GM21390 (cell line): ENCODE measurements around the gene KRTAP4-9.
"Not testable (repeated sequence)": the region's sequence is repeated elsewhere in the genome, so short reads cannot be mapped to it uniquely, and the experiment has no call there.

Experiments
- ATAC-seq: cut with Tn5 transposase; IDR thresholded peaks from one replicate; pipeline ENCODE4 v1.9.1; 2021; ENCODE audit not compliant: unreplicated experiment

Gene KRTAP4-9

GRCh38 chr17:41105347-41105746, at the start of gene KRTAP4-9:
TSS of gene KRTAP4-9 (plus strand) at chr17:41105389. CDS start at chr17:41105389, 0 bp downstream.
- ATAC-seq = not testable (repeated sequence)

- ATAC-seq = no peak
Observed at GRCh38 chr17:41057547-41057946, 47.6 kb upstream of the KRTAP4-9 start.

DNA sequence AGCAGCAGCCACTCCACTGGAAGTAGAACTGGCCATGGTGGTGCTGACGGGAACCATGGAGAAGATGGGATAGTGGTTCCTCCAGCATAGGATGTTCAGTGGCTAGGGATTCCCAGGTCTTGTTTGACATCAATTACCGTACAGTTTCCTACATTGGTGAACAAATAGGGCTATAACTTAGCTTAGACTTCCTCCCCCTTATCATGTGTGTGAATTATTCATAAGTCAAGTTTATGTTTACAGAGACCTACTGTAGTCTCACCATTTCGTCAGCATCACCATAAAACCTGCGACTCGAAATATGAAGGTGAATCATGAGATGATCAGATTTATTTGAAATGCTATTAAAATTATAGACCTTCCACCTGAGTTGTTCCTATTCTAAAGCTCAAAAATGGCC, 46.4 kb upstream of the KRTAP4-9 start:
- no peak for ATAC-seq

GRCh38 chr17:41059276-41060051, 45.7 kb upstream of the KRTAP4-9 start:
- ATAC-seq = not testable (repeated sequence)

DNA sequence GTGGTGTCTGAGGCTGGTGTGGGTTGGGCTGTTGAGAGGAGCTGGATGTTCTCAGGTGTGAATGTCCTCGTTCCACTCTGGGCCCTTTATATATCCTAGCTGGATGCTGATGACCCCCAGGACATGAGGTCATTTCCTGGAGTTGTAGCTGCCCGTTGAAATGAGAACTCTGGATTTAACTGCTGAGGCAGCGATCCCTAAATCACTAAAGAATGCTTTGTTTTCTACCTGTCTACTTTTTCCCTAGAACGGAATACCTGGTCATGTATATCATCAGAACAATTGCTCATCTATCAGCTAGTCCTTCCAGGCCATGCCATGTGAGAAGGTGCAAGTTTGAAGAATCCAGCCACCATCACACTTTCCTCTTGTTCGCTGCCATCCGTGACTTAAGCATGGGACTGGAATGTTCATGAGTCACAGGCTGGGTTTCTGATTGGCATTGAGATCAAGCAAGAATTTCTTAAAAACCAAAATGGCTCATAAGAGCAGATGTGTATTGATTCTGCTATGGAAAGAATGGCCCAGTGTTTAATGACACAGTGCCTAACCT, 45.1 kb upstream of the KRTAP4-9 start, which contains the start of gene KRTAP2-3:
TSS of gene KRTAP2-3 (minus strand) at position 63 of the 553 bp plus-strand sequence. CDS start 64 bp downstream, outside the sequence.
- no peak for ATAC-seq

DNA sequence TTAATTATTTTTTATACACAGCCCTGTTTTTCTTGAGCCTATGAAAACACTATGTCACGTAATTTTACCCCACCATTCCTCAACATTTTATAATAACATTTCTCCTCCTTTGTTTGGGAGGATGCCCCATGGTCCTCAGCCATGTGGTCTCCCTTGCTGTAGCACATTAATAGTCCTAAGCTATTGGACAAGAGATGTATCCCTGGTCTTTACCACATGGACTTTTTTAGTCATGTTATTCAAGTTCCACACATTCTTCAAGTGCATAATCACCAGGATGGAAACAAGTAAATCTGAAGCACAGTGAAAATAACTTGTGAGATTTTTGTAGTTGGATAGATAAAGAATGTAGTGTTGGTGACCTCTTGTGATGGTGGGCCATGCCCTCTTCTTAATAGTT, 43.2 kb upstream of the KRTAP4-9 start:
- ATAC-seq = no peak

GRCh38 chr17:41063449-41063848, 41.7 kb upstream of the KRTAP4-9 start:
- ATAC-seq = no peak

DNA sequence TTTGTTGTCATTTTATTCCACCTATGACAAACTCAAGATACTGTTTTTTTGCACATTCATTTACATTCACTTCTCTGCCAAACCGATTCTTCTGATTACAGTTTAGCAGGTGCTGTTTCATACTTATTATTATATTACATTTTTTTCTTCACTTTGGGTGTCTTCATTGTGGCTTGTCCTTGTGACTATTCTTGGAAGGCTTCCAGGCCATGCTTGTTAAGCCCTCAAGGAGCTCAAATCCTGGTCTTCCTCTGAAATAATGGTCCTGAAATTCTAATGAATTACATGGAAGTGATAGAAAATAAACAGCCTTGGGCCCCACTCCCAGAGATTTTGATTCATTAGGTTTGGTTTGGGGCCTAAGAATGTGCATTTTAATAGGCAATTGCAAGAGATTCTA, 40.9 kb upstream of the KRTAP4-9 start:
- ATAC-seq = no peak

- ATAC-seq = not testable (repeated sequence)
Observed at GRCh38 chr17:41065016-41065689, 40.0 kb upstream of the KRTAP4-9 start.

DNA sequence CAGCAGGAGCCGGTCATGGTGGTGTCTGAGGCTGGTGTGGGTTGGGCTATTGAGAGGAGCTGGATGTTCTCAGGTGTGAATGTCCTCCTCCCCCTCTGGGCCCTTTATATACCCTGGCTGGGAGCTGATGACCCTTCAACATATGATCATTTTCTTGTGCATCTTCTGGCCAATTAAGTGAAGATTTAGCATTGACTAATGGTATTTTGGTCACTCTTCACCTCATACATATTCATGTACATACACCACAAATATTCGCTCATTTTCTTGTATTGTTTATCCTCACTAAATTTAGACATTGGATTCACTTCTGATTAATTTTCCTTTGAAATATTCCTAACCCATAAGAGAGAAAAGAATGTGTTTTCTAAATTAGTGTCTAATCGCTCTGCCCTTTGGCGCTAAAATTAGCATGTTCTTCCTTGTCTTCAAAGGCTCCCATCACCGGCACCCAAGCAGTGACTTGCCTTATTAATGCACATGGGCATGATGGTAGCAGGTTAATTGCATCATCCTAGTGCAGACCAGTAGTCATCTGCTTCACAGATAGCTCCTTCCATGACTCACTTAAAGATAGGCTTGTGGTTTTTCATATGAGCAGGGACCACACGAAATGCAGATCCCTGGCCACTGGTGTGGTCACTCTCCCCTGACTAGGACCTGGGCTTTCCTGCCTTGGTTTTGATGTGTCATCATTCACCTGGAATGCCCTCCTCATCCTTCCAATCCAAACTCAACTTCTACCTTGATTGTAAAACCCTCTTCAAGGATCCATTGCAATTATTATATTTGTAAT, 39.2 kb upstream of the KRTAP4-9 start, which contains the start of gene KRTAP2-4:
TSS of gene KRTAP2-4 (minus strand) at position 51 of the 796 bp plus-strand sequence. CDS start at position 17, 34 bp downstream.
- ATAC-seq = no peak

- ATAC-seq = no peak
Observed at GRCh38 chr17:41067281-41067680, 37.9 kb upstream of the KRTAP4-9 start.

- ATAC-seq = no peak
Observed at GRCh38 chr17:41069031-41069430, 36.2 kb upstream of the KRTAP4-9 start.

- ATAC-seq = no peak
Observed at GRCh38 chr17:41071606-41072360, 33.4 kb upstream of the KRTAP4-9 start.

DNA sequence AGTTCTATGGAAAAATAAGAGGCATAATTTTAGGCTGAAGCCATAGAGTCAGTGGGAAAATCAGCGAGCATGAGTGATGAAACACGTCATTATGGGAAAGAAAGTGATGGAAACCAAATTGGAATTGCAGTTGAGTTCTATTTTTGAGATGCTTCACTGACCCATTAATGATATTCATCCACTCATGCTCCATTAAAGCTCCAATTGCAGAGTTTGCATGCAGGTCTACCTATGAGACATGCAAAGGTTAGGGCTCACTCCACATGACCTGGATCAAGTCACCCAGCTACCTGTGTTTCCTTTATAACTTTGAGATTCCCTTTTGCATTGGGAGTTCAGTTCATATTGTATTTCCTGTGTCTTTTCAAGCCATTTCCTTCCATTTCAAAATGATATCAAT, 31.5 kb upstream of the KRTAP4-9 start:
- no peak for ATAC-seq

DNA sequence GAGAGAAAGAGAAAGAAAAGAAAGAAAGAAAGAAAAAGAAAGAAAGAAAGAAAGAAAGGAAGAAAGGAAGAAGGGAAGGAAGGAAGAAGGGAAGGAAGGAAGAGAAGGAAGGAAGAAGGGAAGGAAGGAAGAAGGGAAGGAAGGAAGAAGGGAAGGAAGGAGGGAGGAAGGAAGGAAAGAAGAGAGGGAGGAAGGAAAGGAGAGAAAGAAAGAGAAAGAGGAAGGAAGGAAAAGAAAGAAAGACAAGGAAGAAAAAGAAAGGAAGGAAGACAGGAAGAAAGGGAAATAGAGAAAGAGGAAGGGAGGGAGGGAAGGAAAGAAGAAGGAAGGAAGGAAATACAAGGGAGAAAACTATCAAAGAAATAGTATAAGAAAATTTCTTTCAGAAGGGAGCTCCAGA, 28.4 kb upstream of the KRTAP4-9 start:
- no peak for ATAC-seq

DNA sequence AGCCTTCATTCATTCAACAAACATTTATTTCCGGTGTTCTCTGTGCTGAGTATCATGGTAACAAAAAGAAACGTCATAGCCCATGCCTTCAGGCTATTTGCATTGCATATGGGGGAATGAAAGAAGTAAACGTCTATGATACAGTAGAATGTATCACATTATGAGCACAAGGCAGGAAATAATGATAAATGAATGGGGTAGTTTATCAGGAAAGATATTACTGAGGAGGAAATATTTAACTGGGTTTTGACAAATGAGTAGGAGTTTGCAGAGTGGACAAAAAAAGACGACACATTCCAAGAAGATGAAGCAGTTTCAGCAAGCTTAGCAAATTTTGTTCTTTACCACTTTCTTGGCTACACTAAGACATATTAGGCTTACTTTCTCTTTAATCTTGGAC, 22.6 kb upstream of the KRTAP4-9 start:
- ATAC-seq = no peak

DNA sequence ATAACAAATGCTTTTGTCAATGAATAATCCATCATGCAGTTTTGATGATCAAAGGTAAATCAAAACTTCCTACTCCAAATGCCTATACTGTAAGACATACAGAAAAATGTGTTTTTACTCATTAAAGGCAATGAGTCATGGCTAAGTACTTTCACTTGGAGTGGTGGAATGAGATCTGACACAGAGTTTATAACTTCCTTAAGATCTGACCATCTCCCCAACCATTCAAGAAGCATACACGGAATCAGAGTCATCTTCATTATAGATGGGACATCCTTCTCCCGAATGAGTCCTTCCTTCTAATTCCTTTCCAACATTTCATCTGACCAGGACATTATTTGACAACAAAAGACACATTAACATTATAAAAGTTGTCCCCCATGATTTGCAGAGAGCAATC, 21.8 kb upstream of the KRTAP4-9 start:
- not testable (repeated sequence) for ATAC-seq

- not testable (repeated sequence) for ATAC-seq
Observed at GRCh38 chr17:41084100-41084856, 20.9 kb upstream of the KRTAP4-9 start, which contains the start of gene KRTAP4-7. TSS of gene KRTAP4-7 (plus strand) at chr17:41084150. CDS start at chr17:41084207, 57 bp downstream.

DNA sequence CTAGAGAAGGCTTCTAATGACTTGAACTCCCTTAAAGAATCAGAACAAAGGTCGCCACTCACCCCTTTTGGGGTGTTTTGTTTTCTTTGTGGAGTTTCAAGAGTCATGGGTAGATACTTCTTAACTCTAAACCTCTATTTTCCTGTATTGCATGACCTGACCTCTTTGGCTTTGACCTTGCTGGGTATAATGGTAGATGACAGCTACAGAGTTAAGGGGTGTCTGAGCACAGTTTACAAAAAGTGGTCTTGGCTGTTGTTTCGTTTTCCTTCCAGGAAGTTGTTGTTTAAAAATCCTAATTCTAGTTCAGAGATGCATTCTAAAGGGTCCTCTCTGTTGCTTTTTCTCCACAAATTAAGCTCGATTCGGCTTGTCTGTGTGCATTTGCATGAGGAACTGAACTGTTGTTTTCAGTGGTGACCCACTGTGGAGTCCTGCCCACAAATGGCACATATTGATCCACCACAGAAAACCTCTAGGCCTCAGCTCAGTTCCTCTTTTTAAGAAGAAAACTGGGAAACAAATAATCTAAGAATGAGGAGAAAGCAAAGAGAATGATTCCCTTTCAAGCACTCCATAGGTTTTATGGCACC, 16.3 kb upstream of the KRTAP4-9 start:
- ATAC-seq = not testable (repeated sequence)
